Endodermal cell (in vitro differentiated cells): ENCODE measurements around the gene KATNAL1. TPM values are rescaled to one million over a fixed set of nuclear protein-coding genes. Genes with fewer than 3 reads are reported as not detected.

Experiments used
- DNase-seq: peaks from one replicate; pipeline ENCODE4 v3.0.0-alpha.2; 2017
- H3K27ac ChIP-seq: 2 replicates; pipeline ENCODE4 v1.5.1; 2013; ENCODE audit warnings: mild to moderate bottlenecking, low read depth, low read length, moderate library complexity
- H3K27me3 ChIP-seq: 2 replicates; pipeline ENCODE4 v1.6.1; 2013; ENCODE audit warnings: mild to moderate bottlenecking, low read length, moderate library complexity; ENCODE audit not compliant: insufficient read depth, control insufficient read depth, poor library complexity, severe bottlenecking
- H3K36me3 ChIP-seq: 2 replicates; pipeline ENCODE4 v1.7.0; 2013; ENCODE audit warnings: mild to moderate bottlenecking, low read length, moderate library complexity; ENCODE audit not compliant: control insufficient read depth, insufficient read depth
- H3K4me1 ChIP-seq: one replicate; pipeline ENCODE4 v1.7.0; 2013; ENCODE audit warnings: low read length; ENCODE audit not compliant: control insufficient read depth, insufficient read depth
- H3K4me3 ChIP-seq: 2 replicates; pipeline ENCODE4 v1.5.1; 2013; ENCODE audit warnings: mild to moderate bottlenecking, low read length, moderate library complexity
- H3K9ac ChIP-seq: 2 replicates; pipeline ENCODE4 v1.6.1; 2013; ENCODE audit warnings: mild to moderate bottlenecking, low read length, moderate library complexity; ENCODE audit not compliant: poor library complexity, severe bottlenecking; ENCODE audit errors: extremely low read depth
- H3K9me3 ChIP-seq: 2 replicates; pipeline ENCODE4 v1.6.1; 2013; ENCODE audit warnings: mild to moderate bottlenecking, low read length, moderate library complexity; ENCODE audit not compliant: control insufficient read depth
- H3K27ac Mint-ChIP-seq: 2 replicates; pipeline ENCODE4 v1.8.0; 2020; ENCODE audit warnings: mixed read lengths
- H3K27me3 Mint-ChIP-seq: 2 replicates; pipeline ENCODE4 v1.8.0; 2021; ENCODE audit warnings: mild to moderate bottlenecking, mixed read lengths; ENCODE audit not compliant: insufficient read depth
- H3K36me3 Mint-ChIP-seq: 2 replicates; pipeline ENCODE4 v1.8.0; 2020; ENCODE audit warnings: low read depth, mixed read lengths
- H3K4me1 Mint-ChIP-seq: 2 replicates; pipeline ENCODE4 v1.8.0; 2020; ENCODE audit warnings: mixed read lengths
- H3K4me3 Mint-ChIP-seq: 2 replicates; pipeline ENCODE4 v1.8.0; 2020; ENCODE audit warnings: mild to moderate bottlenecking, moderate library complexity, mixed read lengths
- H3K9me3 Mint-ChIP-seq: 2 replicates; pipeline ENCODE4 v1.8.0; 2020; ENCODE audit warnings: mild to moderate bottlenecking, mixed read lengths
- CTCF ChIP-seq: fragments of 200-600 bp; sonication (generic); conservative IDR thresholded peaks from 2 replicates; pipeline ENCODE4 v1.5.0; 2021; ENCODE audit warnings: antibody characterized with exemption, mild to moderate bottlenecking
- WGBS, 2 experiments: methylation state at CpG; one replicate each; pipeline versions ENCODE4 v1.1.5 to v1.1.7; 2013; ENCODE audit warnings: missing lambda C conversion rate in 2 of 2, mixed read lengths in 1 of 2; ENCODE audit not compliant: insufficient coverage in 1 of 2, insufficient read length in 1 of 2; 5-methylcytosine and 5-hydroxymethylcytosine counted together
- total RNA-seq, 2 donors: library from RNA; stranded (reverse); fragmentation: NEBNext Ultra II Directional in 1 of 2; extraction: Animal tissue kit (Norgen Biotek cat#: 25700) in 1 of 2; gene quantifications; 2 replicates in 1 of 2; 3 replicates in 1 of 2; pipeline ENCODE4 v1.2.1, GENCODE V29; 2021

Gene KATNAL1
- total RNA-seq, 2 donors from 2014 or later = 20.3 to 32.2 TPM

- Histone ChIP-seq H3K4me3 (no peak overlapping the region), H3K9ac (no peak overlapping the region), H3K9me3 (no peaks in the 10 kb centered on the region), H3K4me1 (no peaks in the 10 kb centered on the region), H3K36me3 (no peaks in the 10 kb centered on the region), H3K27me3 (no peaks in the 10 kb centered on the region), H3K27ac (no peak overlapping the region)
- 90 to 99% methylated on average over 9 to 12 of the region's 12 CpGs for whole genome bisulfite sequencing, 2 experiments
- no peak for TF ChIP-seq CTCF
- no peaks in the 10 kb centered on the region for H3K36me3 Mint-ChIP-seq
- peaks cover 4% of the 10 kb centered on the region for H3K4me1 Mint-ChIP-seq
- DNase-seq = no peak
- no peak overlapping the region for H3K4me3 Mint-ChIP-seq
- no peaks in the 10 kb centered on the region for H3K9me3 Mint-ChIP-seq
- H3K27ac Mint-ChIP-seq = no peak overlapping the region
- no peaks in the 10 kb centered on the region for H3K27me3 Mint-ChIP-seq
These were observed 32.5 kb upstream of the KATNAL1 start for GRCh38 chr13:30339738-30340330.

GRCh38 chr13:30338952-30339351 is 31.6 kb upstream of the KATNAL1 start:
- Histone ChIP-seq H3K4me1 (no peaks in the 10 kb centered on the region), H3K27ac (no peak overlapping the region), H3K9me3 (no peaks in the 10 kb centered on the region), H3K9ac (no peak overlapping the region), H3K36me3 (no peaks in the 10 kb centered on the region), H3K4me3 (no peak overlapping the region), H3K27me3 (no peaks in the 10 kb centered on the region)
- no peaks in the 10 kb centered on the region for H3K9me3 Mint-ChIP-seq
- 87 to 100% methylated on average over 2 to 3 of the region's 3 CpGs for WGBS, 2 experiments
- TF ChIP-seq CTCF = no peak
- H3K27me3 Mint-ChIP-seq = no peaks in the 10 kb centered on the region
- DNase-seq = no peak
- H3K4me1 Mint-ChIP-seq = peaks cover 4% of the 10 kb centered on the region
- no peaks in the 10 kb centered on the region for H3K36me3 Mint-ChIP-seq
- H3K4me3 Mint-ChIP-seq = no peak overlapping the region
- no peak overlapping the region for H3K27ac Mint-ChIP-seq

GRCh38 chr13:30338331-30338851 is 31.0 kb upstream of the KATNAL1 start:
- no peak for TF ChIP-seq CTCF
- 94 to 95% methylated on average over 5 to 6 of the region's 6 CpGs for WGBS, 2 experiments
- Histone ChIP-seq H3K4me3 (no peak overlapping the region), H3K27me3 (no peaks in the 10 kb centered on the region), H3K4me1 (no peaks in the 10 kb centered on the region), H3K9ac (no peak overlapping the region), H3K9me3 (no peaks in the 10 kb centered on the region), H3K36me3 (no peaks in the 10 kb centered on the region), H3K27ac (no peak overlapping the region)
- no peak for DNase-seq
- H3K4me3 Mint-ChIP-seq = no peak overlapping the region
- H3K27me3 Mint-ChIP-seq = no peaks in the 10 kb centered on the region
- no peaks in the 10 kb centered on the region for H3K9me3 Mint-ChIP-seq
- no peaks in the 10 kb centered on the region for H3K36me3 Mint-ChIP-seq
- no peak overlapping the region for H3K27ac Mint-ChIP-seq
- peaks cover 4% of the 10 kb centered on the region for H3K4me1 Mint-ChIP-seq
